IMR-90 (cell line): ENCODE data around the gene ZG16. TPM values are rescaled to one million over a fixed set of nuclear protein-coding genes. Genes with fewer than 3 reads are reported as not detected.

Experiments
- ATAC-seq: fragments of 200-7000 bp; cut with Tn5 transposase; 2 replicates; pipeline ENCODE4 v1.9.1; 2020; ENCODE audit warnings: low read depth, mild to moderate bottlenecking, moderate library complexity
- BruUV-seq: library from RNA; stranded (reverse); fragments of 400-500 nt; replicated peaks from 2 replicates; lab custom pipeline; 2021; lab: Mats Ljungman, UMichigan
- CTCF ChIA-PET: fragments of 300-600 bp; formaldehyde crosslinking; extraction: SDS; loops from one replicate; lab custom pipeline; 2021; ENCODE audit warnings: antibody characterized with exemption; lab: Yijun Ruan, JAX
- POLR2A ChIA-PET: fragments of 300-600 bp; sonication (Branson Sonifier 250); formaldehyde crosslinking; loops from one replicate; lab custom pipeline; 2022; ENCODE audit warnings: antibody characterized with exemption; ENCODE audit not compliant: unreplicated experiment; lab: Charles Lee
- DNase-seq: peaks from one replicate; pipeline ENCODE4 v3.0.0; 2013
- H2AFZ ChIP-seq: replicated peaks from 2 replicates; pipeline ENCODE3; 2013; ENCODE audit warnings: low read length, mild to moderate bottlenecking; ENCODE audit not compliant: poor library complexity
- H2AK5ac ChIP-seq: 2 replicates; pipeline ENCODE4 v1.6.1; 2013; ENCODE audit warnings: low read depth, low read length, inconsistent platforms
- H2AK9ac ChIP-seq: replicated peaks from 2 replicates; pipeline ENCODE3; 2013; ENCODE audit warnings: mild to moderate bottlenecking, low read depth, low read length, moderate library complexity; ENCODE audit not compliant: poor library complexity
- H2BK120ac ChIP-seq: 2 replicates; pipeline ENCODE4 v1.6.1; 2013; ENCODE audit warnings: low read depth, low read length, inconsistent platforms
- H2BK15ac ChIP-seq: 3 replicates; pipeline ENCODE4 v1.6.1; 2013; ENCODE audit warnings: low read depth, low read length, inconsistent platforms
- H2BK20ac ChIP-seq: 2 replicates; pipeline ENCODE4 v1.6.1; 2013; ENCODE audit warnings: low read depth, mild to moderate bottlenecking, inconsistent platforms, low read length, moderate library complexity
- H2BK5ac ChIP-seq: 2 replicates; pipeline ENCODE4 v1.6.1; 2013; ENCODE audit warnings: mild to moderate bottlenecking, low read depth, low read length, inconsistent platforms; ENCODE audit not compliant: poor library complexity, severe bottlenecking
- H3K14ac ChIP-seq: replicated peaks from 2 replicates; pipeline ENCODE4 v1.6.1; 2013; ENCODE audit warnings: low read depth, low read length, inconsistent platforms
- H3K18ac ChIP-seq: 2 replicates; pipeline ENCODE4 v1.6.1; 2013; ENCODE audit warnings: low read depth, low read length, control low read depth
- H3K23ac ChIP-seq: 2 replicates; pipeline ENCODE4 v1.6.1; 2013; ENCODE audit warnings: low read depth, low read length, inconsistent platforms
- H3K27ac ChIP-seq: 2 replicates; pipeline ENCODE4 v1.5.1; 2013; ENCODE audit warnings: mild to moderate bottlenecking, control low read depth, low read length; ENCODE audit not compliant: insufficient read depth
- H3K27me3 ChIP-seq: 2 replicates; pipeline ENCODE4 v1.6.1; 2013; ENCODE audit warnings: low read length; ENCODE audit not compliant: control insufficient read depth, insufficient read depth
- H3K36me3 ChIP-seq: 2 replicates; pipeline ENCODE4 v1.6.1; 2013; ENCODE audit warnings: low read length, mixed read lengths; ENCODE audit not compliant: control insufficient read depth, insufficient read depth
- H3K4ac ChIP-seq: 2 replicates; pipeline ENCODE4 v1.6.1; 2013; ENCODE audit warnings: low read depth, low read length, inconsistent platforms
- H3K4me1 ChIP-seq: 2 replicates; pipeline ENCODE4 v1.6.1; 2013; ENCODE audit warnings: low read length, mixed read lengths; ENCODE audit not compliant: control insufficient read depth, insufficient read depth
- H3K4me2 ChIP-seq: 2 replicates; pipeline ENCODE4 v1.6.1; 2013; ENCODE audit warnings: low read depth, mild to moderate bottlenecking, control low read depth, low read length, moderate library complexity
- H3K4me3 ChIP-seq: 2 replicates; pipeline ENCODE4 v1.5.1; 2013; ENCODE audit warnings: low read depth, mild to moderate bottlenecking, control low read depth, low read length, moderate library complexity; ENCODE audit not compliant: insufficient read depth
- H3K56ac ChIP-seq: 2 replicates; pipeline ENCODE4 v1.6.1; 2013; ENCODE audit warnings: low read length, inconsistent platforms; ENCODE audit not compliant: insufficient read depth; ENCODE audit errors: extremely low read depth
- H3K79me1 ChIP-seq, 2 experiments: 2 replicates each; pipeline ENCODE4 v1.6.1; 2013; ENCODE audit warnings: low read length in 2 of 2, inconsistent platforms in 1 of 2, low read depth in 1 of 2
- H3K9ac ChIP-seq: 2 replicates; pipeline ENCODE4 v1.6.1; 2013; ENCODE audit warnings: low read depth, low read length, control low read depth
- H3K9me1 ChIP-seq: 2 replicates; pipeline ENCODE4 v1.6.1; 2013; ENCODE audit warnings: low read length, inconsistent platforms; ENCODE audit not compliant: insufficient read depth
- H3K9me3 ChIP-seq: 2 replicates; pipeline ENCODE4 v1.6.1; 2013; ENCODE audit warnings: low read length; ENCODE audit not compliant: control insufficient read depth, insufficient read depth
- H4K20me1 ChIP-seq: 2 replicates; pipeline ENCODE4 v1.6.1; 2013; ENCODE audit warnings: low read length, inconsistent platforms; ENCODE audit not compliant: insufficient read depth
- H4K5ac ChIP-seq: 2 replicates; pipeline ENCODE4 v1.6.1; 2013; ENCODE audit warnings: mild to moderate bottlenecking, low read depth, low read length, control low read depth
- H4K8ac ChIP-seq, 2 experiments: 2 replicates each; pipeline ENCODE4 v1.6.1; 2013; ENCODE audit warnings: low read depth in 2 of 2, low read length in 2 of 2, control low read depth in 1 of 2, inconsistent platforms in 1 of 2
- H4K91ac ChIP-seq: 2 replicates; pipeline ENCODE4 v1.6.1; 2013; ENCODE audit warnings: low read depth, low read length, inconsistent platforms; ENCODE audit not compliant: insufficient read depth
- BHLHE40 ChIP-seq: fragments of 150-350 bp; IDR thresholded peaks from 2 replicates; pipeline ENCODE4 v1.6.1; 2016; ENCODE audit warnings: mild to moderate bottlenecking, low read depth, low read length
- CEBPB ChIP-seq: IDR thresholded peaks from 2 replicates; pipeline ENCODE4 v1.6.1; 2012; ENCODE audit warnings: low read depth, low read length, improper control_type of control experiment
- CHD1 ChIP-seq: IDR thresholded peaks from 2 replicates; pipeline ENCODE4 v1.6.1; 2012; ENCODE audit warnings: low read depth, low read length, improper control_type of control experiment
- FOS ChIP-seq: fragments of 150-350 bp; IDR thresholded peaks from 2 replicates; pipeline ENCODE4 v1.6.1; 2016; ENCODE audit warnings: low read depth, low read length
- MAFK ChIP-seq: IDR thresholded peaks from 2 replicates; pipeline ENCODE4 v1.6.1; 2012; ENCODE audit warnings: low read depth, low read length, improper control_type of control experiment
- MAZ ChIP-seq: IDR thresholded peaks from 2 replicates; pipeline ENCODE4 v1.6.1; 2012; ENCODE audit warnings: low read depth, mild to moderate bottlenecking, low read length, improper control_type of control experiment, moderate library complexity, borderline replicate concordance
- MXI1 ChIP-seq: IDR thresholded peaks from 2 replicates; pipeline ENCODE4 v1.6.1; 2012; ENCODE audit warnings: low read depth, mild to moderate bottlenecking, low read length, moderate library complexity, borderline replicate concordance
- NFE2L2 ChIP-seq: fragments of 150-350 bp; IDR thresholded peaks from 2 replicates; pipeline ENCODE4 v1.6.1; 2016; ENCODE audit warnings: low read depth, mild to moderate bottlenecking, low read length
- POLR2A ChIP-seq: IDR thresholded peaks from 2 replicates; pipeline ENCODE4 v1.6.1; 2012; ENCODE audit warnings: mild to moderate bottlenecking, low read depth, low read length
- RAD21 ChIP-seq: IDR thresholded peaks from 2 replicates; pipeline ENCODE4 v1.6.1; 2012; ENCODE audit warnings: low read length, improper control_type of control experiment
- RCOR1 ChIP-seq: IDR thresholded peaks from 2 replicates; pipeline ENCODE4 v1.6.1; 2012; ENCODE audit warnings: mild to moderate bottlenecking, low read length, improper control_type of control experiment; ENCODE audit not compliant: insufficient replicate concordance
- RFX5 ChIP-seq: IDR thresholded peaks from 2 replicates; pipeline ENCODE4 v1.8.0; 2012; ENCODE audit warnings: low read depth, mild to moderate bottlenecking, low read length, moderate library complexity
- SMC3 ChIP-seq: fragments of 150-350 bp; IDR thresholded peaks from 2 replicates; pipeline ENCODE4 v1.6.1; 2016; ENCODE audit warnings: low read depth, mild to moderate bottlenecking, antibody characterized with exemption, low read length, moderate library complexity
- WGBS, 2 experiments: methylation state at CpG; one replicate each; pipeline versions ENCODE4 v1.1.5 to v1.1.7; 2013; ENCODE audit warnings: missing lambda C conversion rate in 2 of 2; ENCODE audit not compliant: insufficient read length in 1 of 2; ENCODE audit errors: extremely low coverage in 2 of 2; 5-methylcytosine and 5-hydroxymethylcytosine counted together
- dilution Hi-C: fragments of 300-500 bp; cut with HindIII; formaldehyde crosslinking; loops from one replicate; pipeline ENCODE4 v1.14.3; 2018; ENCODE audit warnings: low sequenced_read_pairs; ENCODE audit not compliant: unreplicated experiment
- in situ Hi-C: fragments of 300-500 bp; cut with MboI; formaldehyde crosslinking; loops from 3 replicates; pipeline ENCODE4 v1.14.3; 2019; ENCODE audit warnings: low sequenced_read_pairs, inconsistent platforms, mixed read lengths
- intact Hi-C: fragments of 100-400 bp; cut with micrococcal nuclease; formaldehyde crosslinking; loops from 2 replicates; pipeline ENCODE4 v1.10.0; 2022
- polyA plus RNA-seq, 3 experiments: library from polyadenylated mRNA; depleted of rRNA; stranded (reverse); fragments of >200 nt; gene quantifications; 2 replicates each; pipeline ENCODE4 v1.2.3, GENCODE V29; 2012; ENCODE audit warnings: low replicate concordance in 1 of 3
- total RNA-seq: library from RNA; depleted of rRNA; stranded (reverse); fragments of >200 nt; gene quantifications from 2 replicates; pipeline ENCODE4 v1.2.3, GENCODE V29; 2012
- TF ChIP-seq, protein P1 (sequence below): fragments of 150-350 bp; IDR thresholded peaks from 2 replicates; pipeline ENCODE4 v1.6.1; 2016; ENCODE audit warnings: low read depth, mild to moderate bottlenecking, low read length, moderate library complexity, borderline replicate concordance
- TF ChIP-seq, protein P2 (sequence below): fragments of 150-350 bp; IDR thresholded peaks from 2 replicates; pipeline ENCODE4 v1.6.1; 2017; ENCODE audit warnings: mild to moderate bottlenecking, antibody characterized with exemption, low read length, low read depth
- TF ChIP-seq, protein P3 (sequence below): conservative IDR thresholded peaks from 2 replicates; pipeline ENCODE4 v1.5.1; 2012; ENCODE audit warnings: mild to moderate bottlenecking, low read depth, low read length, improper control_type of control experiment

ZG16 gene
- total and polyA plus RNA-seq, 2 of the 4 experiments (the other 2 are of a cell fraction) = not detected

DNA sequence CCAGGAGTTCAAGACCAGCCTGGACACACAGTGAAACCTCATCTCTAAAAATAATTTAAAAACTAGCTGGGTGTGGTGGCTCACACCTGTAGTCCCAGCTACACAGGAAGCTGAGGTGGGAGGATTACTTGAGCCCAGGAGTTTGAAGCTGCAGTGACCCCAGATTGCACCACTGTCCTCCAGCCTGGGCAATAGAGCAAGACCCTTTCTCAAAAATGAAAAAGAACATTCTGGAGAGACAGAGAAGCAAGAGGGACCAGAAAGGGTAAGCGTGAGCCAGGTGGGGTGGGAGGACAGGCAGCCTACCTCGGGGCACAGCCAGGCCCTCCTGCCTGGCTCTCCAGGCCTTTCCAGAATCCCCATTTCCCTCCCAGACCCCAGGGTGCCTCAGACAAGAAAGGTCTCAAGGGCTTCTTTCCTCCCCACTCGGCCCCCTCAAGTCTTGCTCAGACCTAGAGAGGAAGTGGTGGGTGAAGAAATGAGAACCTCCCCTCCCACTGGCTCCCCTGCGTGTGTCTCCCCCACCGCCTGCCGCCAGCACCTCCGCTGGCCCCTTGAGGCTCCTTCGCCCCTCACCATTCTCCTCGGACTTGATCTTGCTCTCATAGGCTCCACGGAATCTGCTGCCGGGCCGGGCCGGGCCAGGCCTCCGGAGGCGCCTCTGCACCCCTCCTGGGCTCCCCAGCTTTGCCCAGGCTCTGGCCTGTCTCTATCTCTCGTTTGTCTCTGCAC lies 32.8 kb upstream of the ZG16 start:
- DNase-seq = no peak
- Histone ChIP-seq H3K23ac (no peak overlapping the region), H2AK5ac (no peak overlapping the region), H3K27me3 (peaks cover 24% of the 10 kb centered on the region), H3K9ac (no peak overlapping the region), H3K27ac (no peak overlapping the region), H3K56ac (no peak overlapping the region), H2AK9ac (no peak overlapping the region), H2BK120ac (no peak overlapping the region), H4K5ac (no peak overlapping the region), H3K9me3 (no peaks in the 10 kb centered on the region), H3K4me3 (no peak overlapping the region), H3K9me1 (no peaks in the 10 kb centered on the region), H3K36me3 (no peaks in the 10 kb centered on the region), H3K14ac (no peak overlapping the region), H3K18ac (no peak overlapping the region), H3K4me2 (no peak overlapping the region), H2BK15ac (no peak overlapping the region), H4K20me1 (no peaks in the 10 kb centered on the region), H3K4ac (no peak overlapping the region), H2BK5ac (no peak overlapping the region), H4K91ac (no peak overlapping the region), H3K4me1 (no peaks in the 10 kb centered on the region), H2AFZ (no peak overlapping the region), H4K8ac (no peak overlapping the region), H3K79me1 (no peaks in the 10 kb centered on the region), H2BK20ac (no peak overlapping the region)
- dilution Hi-C loops = no loop called here
- WGBS, 2 experiments = 60% methylated on average over 10 of the region's 16 CpGs; no CpG with 5 or more reads in 1 of the 2 experiments
- ATAC-seq = no peak
- intact Hi-C loops = no loop called here
- BruUV-seq = no TSS peak
- ChIA-PET POLR2A (no interaction called here), CTCF (no interaction called here)
- TF ChIP-seq NFE2L2 (no peak), MAZ (no peak), BHLHE40 (no peak), CEBPB (no peak), RAD21 (no peak), MXI1 (no peak), SMC3 (no peak), RCOR1 (no peak), POLR2A (no peak), RFX5 (no peak), MAFK (no peak), FOS (no peak), CHD1 (no peak)
- TF ChIP-seq, protein P1, sequence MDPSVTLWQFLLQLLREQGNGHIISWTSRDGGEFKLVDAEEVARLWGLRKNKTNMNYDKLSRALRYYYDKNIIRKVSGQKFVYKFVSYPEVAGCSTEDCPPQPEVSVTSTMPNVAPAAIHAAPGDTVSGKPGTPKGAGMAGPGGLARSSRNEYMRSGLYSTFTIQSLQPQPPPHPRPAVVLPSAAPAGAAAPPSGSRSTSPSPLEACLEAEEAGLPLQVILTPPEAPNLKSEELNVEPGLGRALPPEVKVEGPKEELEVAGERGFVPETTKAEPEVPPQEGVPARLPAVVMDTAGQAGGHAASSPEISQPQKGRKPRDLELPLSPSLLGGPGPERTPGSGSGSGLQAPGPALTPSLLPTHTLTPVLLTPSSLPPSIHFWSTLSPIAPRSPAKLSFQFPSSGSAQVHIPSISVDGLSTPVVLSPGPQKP = no peak
- TF ChIP-seq, protein P2, sequence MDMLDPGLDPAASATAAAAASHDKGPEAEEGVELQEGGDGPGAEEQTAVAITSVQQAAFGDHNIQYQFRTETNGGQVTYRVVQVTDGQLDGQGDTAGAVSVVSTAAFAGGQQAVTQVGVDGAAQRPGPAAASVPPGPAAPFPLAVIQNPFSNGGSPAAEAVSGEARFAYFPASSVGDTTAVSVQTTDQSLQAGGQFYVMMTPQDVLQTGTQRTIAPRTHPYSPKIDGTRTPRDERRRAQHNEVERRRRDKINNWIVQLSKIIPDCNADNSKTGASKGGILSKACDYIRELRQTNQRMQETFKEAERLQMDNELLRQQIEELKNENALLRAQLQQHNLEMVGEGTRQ = no peak
- TF ChIP-seq, protein P3, sequence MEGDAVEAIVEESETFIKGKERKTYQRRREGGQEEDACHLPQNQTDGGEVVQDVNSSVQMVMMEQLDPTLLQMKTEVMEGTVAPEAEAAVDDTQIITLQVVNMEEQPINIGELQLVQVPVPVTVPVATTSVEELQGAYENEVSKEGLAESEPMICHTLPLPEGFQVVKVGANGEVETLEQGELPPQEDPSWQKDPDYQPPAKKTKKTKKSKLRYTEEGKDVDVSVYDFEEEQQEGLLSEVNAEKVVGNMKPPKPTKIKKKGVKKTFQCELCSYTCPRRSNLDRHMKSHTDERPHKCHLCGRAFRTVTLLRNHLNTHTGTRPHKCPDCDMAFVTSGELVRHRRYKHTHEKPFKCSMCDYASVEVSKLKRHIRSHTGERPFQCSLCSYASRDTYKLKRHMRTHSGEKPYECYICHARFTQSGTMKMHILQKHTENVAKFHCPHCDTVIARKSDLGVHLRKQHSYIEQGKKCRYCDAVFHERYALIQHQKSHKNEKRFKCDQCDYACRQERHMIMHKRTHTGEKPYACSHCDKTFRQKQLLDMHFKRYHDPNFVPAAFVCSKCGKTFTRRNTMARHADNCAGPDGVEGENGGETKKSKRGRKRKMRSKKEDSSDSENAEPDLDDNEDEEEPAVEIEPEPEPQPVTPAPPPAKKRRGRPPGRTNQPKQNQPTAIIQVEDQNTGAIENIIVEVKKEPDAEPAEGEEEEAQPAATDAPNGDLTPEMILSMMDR = no peak
- in situ Hi-C loops = no loop called here
